B cell (primary cell): ENCODE measurements around the gene OR6C4. TPM values are rescaled to one million over a fixed set of nuclear protein-coding genes. Genes with fewer than 3 reads are reported as not detected.

Experiments used
- ATAC-seq: fragments of 200-7000 bp; cut with Tn5 transposase; one replicate; pipeline ENCODE4 v1.10.0; 2021; ENCODE audit warnings: low read depth, mild to moderate bottlenecking, moderate number of reproducible peaks, moderate library complexity
- CTCF ChIA-PET: fragments of 350-600 bp; sonication (Branson Sonifier 250); formaldehyde crosslinking; loops from one replicate; lab custom pipeline; 2021; ENCODE audit warnings: antibody characterized with exemption, inconsistent platforms; lab: Charles Lee
- POLR2A ChIA-PET: fragments of 350-600 bp; sonication (Branson Sonifier 250); formaldehyde crosslinking; loops from one replicate; lab custom pipeline; 2021; ENCODE audit warnings: antibody characterized with exemption; lab: Charles Lee
- DNase-seq: peaks from one replicate; pipeline ENCODE4 v3.0.0; 2013
- H2AFZ ChIP-seq: 2 replicates; pipeline ENCODE4 v1.6.1; 2012; ENCODE audit warnings: mild to moderate bottlenecking, low read depth, low read length; ENCODE audit not compliant: insufficient read depth, poor library complexity, severe bottlenecking
- H3K27ac ChIP-seq, 2 donors: 1 replicate in 1 of 2; 2 replicates in 1 of 2; pipeline ENCODE4 v1.5.1; 2012 to 2013; ENCODE audit warnings: low read length in 2 of 2, mild to moderate bottlenecking in 2 of 2, moderate library complexity in 1 of 2
- H3K27me3 ChIP-seq, 4 experiments: fragments of 200-600 bp in 1 of 4; sonication (generic) in 1 of 4; replicated peaks in 1 of 4; 1 replicate in 2 of 4; 2 replicates in 2 of 4; pipeline versions ENCODE4 v1.6.1 to v1.7.0; 2013 to 2016; ENCODE audit warnings: low read length in 3 of 4, mild to moderate bottlenecking in 2 of 4, mixed read lengths in 1 of 4, moderate library complexity in 1 of 4; ENCODE audit not compliant: insufficient read depth in 4 of 4, control insufficient read depth in 3 of 4; ENCODE audit errors: control extremely low read depth in 1 of 4
- H3K36me3 ChIP-seq, 2 experiments: replicated peaks in 1 of 2; 1 replicate in 1 of 2; 2 replicates in 1 of 2; pipeline versions ENCODE4 v1.6.1 to v1.7.1; 2013; ENCODE audit warnings: low read length in 1 of 2; ENCODE audit not compliant: insufficient read depth in 2 of 2, control insufficient read depth in 1 of 2; ENCODE audit errors: control extremely low read depth in 1 of 2, extremely low read depth in 1 of 2
- H3K4me1 ChIP-seq, 2 donors: fragments of 200-600 bp in 1 of 2; sonication (generic) in 1 of 2; 1 replicate in 1 of 2; 2 replicates in 1 of 2; pipeline versions ENCODE4 v1.5.1 to v1.6.1; 2013 to 2017; ENCODE audit warnings: low read length in 2 of 2; ENCODE audit not compliant: control insufficient read depth in 2 of 2, insufficient read depth in 2 of 2
- H3K4me2 ChIP-seq: replicated peaks from 2 replicates; pipeline ENCODE3; 2012; ENCODE audit warnings: mild to moderate bottlenecking, low read depth, low read length; ENCODE audit not compliant: poor library complexity, severe bottlenecking
- H3K4me3 ChIP-seq, 5 experiments: fragments of 200-600 bp in 1 of 5; sonication (generic) in 1 of 5; 1 replicate in 3 of 5; 2 replicates in 2 of 5; pipeline versions ENCODE4 v1.5.1 to v1.7.0; 2011 to 2016; ENCODE audit warnings: low read length in 4 of 5, mild to moderate bottlenecking in 4 of 5, low read depth in 2 of 5, control low read depth in 1 of 5, moderate library complexity in 1 of 5; ENCODE audit not compliant: insufficient read depth in 1 of 5; ENCODE audit errors: control extremely low read depth in 1 of 5, extremely low read depth in 1 of 5
- H3K79me2 ChIP-seq: fragments of 200-600 bp; sonication (generic); one replicate; pipeline ENCODE4 v1.6.0; 2016; ENCODE audit warnings: low read length; ENCODE audit not compliant: control insufficient read depth, insufficient read depth
- H3K9ac ChIP-seq: fragments of 200-600 bp; sonication (generic); 2 replicates; pipeline ENCODE4 v1.6.1; 2017; ENCODE audit warnings: mild to moderate bottlenecking, low read length, moderate library complexity
- H3K9me3 ChIP-seq, 3 donors: one replicate each; pipeline versions ENCODE4 v1.6.1 to v1.7.1; 2013; ENCODE audit warnings: low read length in 2 of 3; ENCODE audit not compliant: control insufficient read depth in 2 of 3, insufficient read depth in 1 of 3; ENCODE audit errors: control extremely low read depth in 1 of 3
- H4K20me1 ChIP-seq: 2 replicates; pipeline ENCODE4 v1.6.0; 2012; ENCODE audit warnings: mild to moderate bottlenecking, low read length; ENCODE audit not compliant: insufficient read depth, control insufficient read depth, poor library complexity, severe bottlenecking
- H3K27ac Mint-ChIP-seq: one replicate; pipeline ENCODE4 v1.8.0; 2021; ENCODE audit warnings: mixed read lengths
- H3K27me3 Mint-ChIP-seq: one replicate; pipeline ENCODE4 v1.8.0; 2021; ENCODE audit warnings: mixed read lengths
- H3K4me1 Mint-ChIP-seq: one replicate; pipeline ENCODE4 v1.8.0; 2021; ENCODE audit warnings: mixed read lengths
- H3K4me3 Mint-ChIP-seq: one replicate; pipeline ENCODE4 v1.8.0; 2021; ENCODE audit warnings: mixed read lengths
- H3K9me3 Mint-ChIP-seq: one replicate; pipeline ENCODE4 v1.8.0; 2022; ENCODE audit warnings: mixed read lengths; ENCODE audit not compliant: insufficient read depth
- CTCF ChIP-seq: fragments of 200-600 bp; IDR thresholded peaks from one replicate; pipeline ENCODE4 v1.8.0; 2022; ENCODE audit warnings: antibody characterized with exemption, mild to moderate bottlenecking
- EZH2 ChIP-seq: IDR thresholded peaks from 2 replicates; pipeline ENCODE4 v1.6.1; 2012; ENCODE audit warnings: borderline replicate concordance, low read depth, mild to moderate bottlenecking, moderate library complexity, low read length; ENCODE audit not compliant: insufficient read depth, poor library complexity, severe bottlenecking
- WGBS: methylation state at CpG from one replicate; pipeline ENCODE4 v1.1.5; 2013; ENCODE audit warnings: missing lambda C conversion rate; ENCODE audit not compliant: insufficient coverage; 5-methylcytosine and 5-hydroxymethylcytosine counted together
- intact Hi-C: fragments of 100-400 bp; cut with micrococcal nuclease; formaldehyde crosslinking; loops from one replicate; pipeline ENCODE4 v1.10.0; 2022
- polyA minus RNA-seq: library from RNA; depleted of rRNA, polyadenylated mRNA; stranded (reverse); fragments of >200 nt; gene quantifications from 2 replicates; pipeline ENCODE4 v1.2.3, GENCODE V29; 2012
- polyA plus RNA-seq: library from polyadenylated mRNA; depleted of rRNA; stranded (reverse); fragments of >200 nt; gene quantifications from 2 replicates; pipeline ENCODE4 v1.2.3, GENCODE V29; 2012
- total RNA-seq, 2 donors: library from RNA; stranded (reverse); fragments of 120-200 nt in 1 of 2; gene quantifications; 1 replicate in 1 of 2; 2 replicates in 1 of 2; pipeline versions ENCODE4 v1.2.3 to v1.2.4, GENCODE V29; 2013 to 2022

Gene OR6C4
- total RNA-seq, result not detected in 2 replicates
- total RNA-seq (2013), result not detected
- not detected in 2 replicates for polyA plus RNA-seq
- not detected in 2 replicates for polyA minus RNA-seq

- ChIA-PET POLR2A (no interaction called here), CTCF (no interaction called here)
- no peaks in the 10 kb centered on the region for H3K4me1 ChIP-seq
- WGBS, result 61% methylated on average over 2 of the region's 2 CpGs
- H3K79me2 ChIP-seq, result no peaks in the 10 kb centered on the region
- Mint-ChIP-seq H3K4me1 (no peaks in the 10 kb centered on the region), H3K27ac (no peak within 1 kb of the TSS), H3K9me3 (peaks cover 4% of the 10 kb centered on the region), H3K4me3 (no peak within 1 kb of the TSS), H3K27me3 (peaks cover 22% of the 10 kb centered on the region)
- no peak within 1 kb of the TSS for H3K9ac ChIP-seq
- no peaks in the 10 kb centered on the region for H4K20me1 ChIP-seq
- H3K36me3 ChIP-seq, result no peaks in the 10 kb centered on the region
- H3K4me2 ChIP-seq, result no peak within 1 kb of the TSS
- peaks cover 0 to 11% (median 2%) of the 10 kb centered on the region in 4 experiments for H3K27me3 ChIP-seq
- DNase-seq (no peak), ATAC-seq (no peak)
- H3K9me3 ChIP-seq, result peaks cover 0 to 7% (median 1%) of the 10 kb centered on the region in 3 donors
- H3K4me3 ChIP-seq, result no peak within 1 kb of the TSS
- TF ChIP-seq CTCF (no peak), EZH2 (no peak)
- no peak within 1 kb of the TSS for H2AFZ ChIP-seq
- intact Hi-C loops, result no loop called here
- no peak within 1 kb of the TSS for H3K27ac ChIP-seq
These were observed at the start of gene OR6C4 for GRCh38 chr12:55549302-55549701. Gene OR6C4, plus strand, starts transcription at chr12:55549602. Its CDS starts 1,625 bp downstream, at chr12:55551227.

- H3K9me3 ChIP-seq, result no peaks in the 10 kb centered on the region
- WGBS, result no CpG with 5 or more reads among the region's 2 CpGs
- CTCF ChIA-PET, result no interaction called here
These were observed 49.6 kb upstream of the OR6C4 start for GRCh38 chr12:55499810-55500252.

More at GRCh38 chr12:55499810-55500252, 49.6 kb upstream of the OR6C4 start:
- no peaks in the 10 kb centered on the region for H3K36me3 ChIP-seq
- no peak overlapping the region for H3K4me2 ChIP-seq
- no peak overlapping the region for H3K4me3 Mint-ChIP-seq
- no peak overlapping the region for H3K27ac ChIP-seq
- no peaks in the 10 kb centered on the region for H3K79me2 ChIP-seq
- H4K20me1 ChIP-seq, result no peaks in the 10 kb centered on the region
- ATAC-seq, result no peak
- H3K27me3 ChIP-seq, result no peaks in the 10 kb centered on the region
- H2AFZ ChIP-seq, result no peak overlapping the region
- H3K4me1 Mint-ChIP-seq, result peaks cover 9% of the 10 kb centered on the region
- H3K9ac ChIP-seq, result no peak overlapping the region
- peaks cover 2% of the 10 kb centered on the region for H3K9me3 Mint-ChIP-seq
- H3K4me1 ChIP-seq, result peaks cover 0 to 6% of the 10 kb centered on the region in 2 donors
- POLR2A ChIA-PET, result no interaction called here
- TF ChIP-seq CTCF, result no peak
- TF ChIP-seq EZH2, result no peak
- H3K27ac Mint-ChIP-seq, result no peak overlapping the region
- H3K27me3 Mint-ChIP-seq, result no peaks in the 10 kb centered on the region
- no peak overlapping the region for H3K4me3 ChIP-seq
- no peak for DNase-seq
- intact Hi-C loops, result no loop called here
